Thymus (tissue), 11 donors: ENCODE measurements around the gene PAGR1. TPM values are rescaled to one million over a fixed set of nuclear protein-coding genes. Genes with fewer than 3 reads are reported as not detected.

Experiments used
- DNase-seq, 9 donors: peaks; one replicate each; pipeline ENCODE4 v3.0.0-alpha.2; 2013; ENCODE audit warnings: low spot score in 9 of 9, low read depth in 6 of 9, missing footprints in 1 of 9
- H3K27ac ChIP-seq, 2 donors: one replicate each; pipeline ENCODE4 v1.5.1; 2013; ENCODE audit warnings: control low read depth in 1 of 2, low read depth in 1 of 2, low read length in 1 of 2, mild to moderate bottlenecking in 1 of 2, moderate library complexity in 1 of 2
- H3K27me3 ChIP-seq, 2 donors: one replicate each; pipeline ENCODE4 v1.5.1; 2013; ENCODE audit warnings: low read length in 1 of 2; ENCODE audit not compliant: control insufficient read depth in 2 of 2, insufficient read depth in 1 of 2
- H3K36me3 ChIP-seq, 2 donors: one replicate each; pipeline ENCODE4 v1.5.1; 2013; ENCODE audit warnings: low read length in 1 of 2, mild to moderate bottlenecking in 1 of 2, moderate library complexity in 1 of 2; ENCODE audit not compliant: control insufficient read depth in 2 of 2, insufficient read depth in 2 of 2
- H3K4me1 ChIP-seq, 2 donors: one replicate each; pipeline ENCODE4 v1.5.1; 2013; ENCODE audit warnings: low read length in 2 of 2; ENCODE audit not compliant: control insufficient read depth in 2 of 2, insufficient read depth in 2 of 2
- H3K4me3 ChIP-seq, 2 donors: one replicate each; pipeline ENCODE4 v1.5.1; 2013; ENCODE audit warnings: low read length in 2 of 2, control low read depth in 1 of 2, mild to moderate bottlenecking in 1 of 2
- H3K9me3 ChIP-seq, 2 donors: one replicate each; pipeline ENCODE4 v1.5.1; 2013; ENCODE audit warnings: low read length in 1 of 2, mild to moderate bottlenecking in 1 of 2; ENCODE audit not compliant: control insufficient read depth in 2 of 2, insufficient read depth in 1 of 2
- WGBS: extraction: QIAGEN DNeasy Blood & Tissue Kit; methylation state at CpG from one replicate; pipeline ENCODE4 v1.1.7; 2013; 5-methylcytosine and 5-hydroxymethylcytosine counted together
- polyA plus RNA-seq: library from polyadenylated mRNA; stranded (reverse); fragments of 200-250 nt; gene quantifications from one replicate; pipeline ENCODE4 v1.2.3, GENCODE V29; 2013
- total RNA-seq: library from RNA; stranded (reverse); fragments of 120-200 nt; gene quantifications from one replicate; pipeline ENCODE4 v1.2.4, GENCODE V29; 2013
- donor health status: healthy.

The PAGR1 gene
- total and polyA plus RNA-seq, 2 donors = 36.0 to 44.4 TPM

GRCh38 chr16:29809850-29810698 lies 5.9 kb upstream of the PAGR1 start:
- H3K27ac ChIP-seq = peak overlapping the region in 1 of 2 donors; percentile 30
- WGBS = 83% methylated on average over 23 of the region's 23 CpGs
- peaks cover 8 to 47% of the 10 kb centered on the region in 2 donors for H3K27me3 ChIP-seq
- DNase-seq = no peak
- peaks cover 0 to 5% of the 10 kb centered on the region in 2 donors for H3K9me3 ChIP-seq
- H3K4me1 ChIP-seq = peaks cover 33 to 75% of the 10 kb centered on the region in 2 donors
- H3K36me3 ChIP-seq = peaks cover 25 to 38% of the 10 kb centered on the region in 2 donors
- no peak overlapping the region for H3K4me3 ChIP-seq

- H3K4me3 ChIP-seq = peak overlapping the region in 1 of 2 donors; percentile 38
- H3K27ac ChIP-seq = peak overlapping the region; percentile 19 to 30
- WGBS = 70% methylated on average over 9 of the region's 9 CpGs
- H3K27me3 ChIP-seq = peaks cover 8 to 47% of the 10 kb centered on the region in 2 donors
- DNase-seq = no peak
- peaks cover 37 to 81% of the 10 kb centered on the region in 2 donors for H3K4me1 ChIP-seq
- H3K36me3 ChIP-seq = peaks cover 25 to 38% of the 10 kb centered on the region in 2 donors
- H3K9me3 ChIP-seq = peaks cover 0 to 5% of the 10 kb centered on the region in 2 donors
Measured at GRCh38 chr16:29810699-29811169, 5.2 kb upstream of the PAGR1 start.

GRCh38 chr16:29811170-29811895 lies 4.6 kb upstream of the PAGR1 start:
- WGBS = 6% methylated on average over 31 of the region's 31 CpGs
- peak overlapping the region; percentile 37 to 38 for H3K4me3 ChIP-seq
- H3K36me3 ChIP-seq = peaks cover 25 to 38% of the 10 kb centered on the region in 2 donors
- H3K9me3 ChIP-seq = peaks cover 0 to 9% of the 10 kb centered on the region in 2 donors
- peaks cover 37 to 81% of the 10 kb centered on the region in 2 donors for H3K4me1 ChIP-seq
- H3K27ac ChIP-seq = peak overlapping the region; percentile 39 to 61
- H3K27me3 ChIP-seq = peaks cover 8 to 47% of the 10 kb centered on the region in 2 donors
- DNase-seq = peak in 3 of 9 donors; percentile 57 to 76 (median 60)

- H3K4me1 ChIP-seq = peaks cover 38 to 83% of the 10 kb centered on the region in 2 donors
- H3K9me3 ChIP-seq = peaks cover 0 to 11% of the 10 kb centered on the region in 2 donors
- H3K27me3 ChIP-seq = peaks cover 8 to 47% of the 10 kb centered on the region in 2 donors
- H3K36me3 ChIP-seq = peaks cover 25 to 38% of the 10 kb centered on the region in 2 donors
- peak in 3 of 9 donors; percentile 33 to 61 (median 51) for DNase-seq
- H3K4me3 ChIP-seq = peak within 1 kb of the TSS; percentile 37 to 40
- 7% methylated on average over 69 of the region's 69 CpGs for WGBS
- H3K27ac ChIP-seq = peak within 1 kb of the TSS; percentile 39 to 61
Measured at GRCh38 chr16:29811896-29812665, 3.9 kb upstream of the PAGR1 start, which contains the start of gene PRRT2. PRRT2 (plus strand) TSS chr16:29812193; CDS start chr16:29813055, 862 bp downstream.

DNA sequence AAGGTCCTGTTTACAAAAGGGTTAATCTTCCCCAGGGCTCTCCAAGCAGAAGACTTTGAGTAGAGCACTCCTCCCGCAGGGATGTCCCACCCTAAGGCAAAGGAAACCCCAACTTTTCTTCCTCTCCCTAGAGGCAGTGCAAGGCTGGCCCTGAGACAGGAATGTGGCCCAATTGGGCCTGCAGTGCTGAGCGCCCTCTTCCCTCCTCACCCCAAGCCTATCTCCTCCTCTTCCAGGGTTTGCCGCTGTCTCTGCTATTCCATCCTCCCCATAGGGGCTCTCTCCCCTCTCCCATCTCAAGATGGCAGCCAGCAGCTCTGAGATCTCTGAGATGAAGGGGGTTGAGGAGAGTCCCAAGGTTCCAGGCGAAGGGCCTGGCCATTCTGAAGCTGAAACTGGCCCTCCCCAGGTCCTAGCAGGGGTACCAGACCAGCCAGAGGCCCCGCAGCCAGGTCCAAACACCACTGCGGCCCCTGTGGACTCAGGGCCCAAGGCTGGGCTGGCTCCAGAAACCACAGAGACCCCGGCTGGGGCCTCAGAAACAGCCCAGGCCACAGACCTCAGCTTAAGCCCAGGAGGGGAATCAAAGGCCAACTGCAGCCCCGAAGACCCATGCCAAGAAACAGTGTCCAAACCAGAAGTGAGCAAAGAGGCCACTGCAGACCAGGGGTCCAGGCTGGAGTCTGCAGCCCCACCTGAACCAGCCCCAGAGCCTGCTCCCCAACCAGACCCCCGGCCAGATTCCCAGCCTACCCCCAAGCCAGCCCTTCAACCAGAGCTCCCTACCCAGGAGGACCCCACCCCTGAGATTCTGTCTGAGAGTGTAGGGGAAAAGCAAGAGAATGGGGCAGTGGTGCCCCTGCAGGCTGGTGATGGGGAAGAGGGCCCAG lies 3.0 kb upstream of the PAGR1 start:
- Histone ChIP-seq H3K9me3 (peaks cover 0 to 11% of the 10 kb centered on the region in 2 donors), H3K4me1 (peaks cover 47 to 88% of the 10 kb centered on the region in 2 donors), H3K36me3 (peaks cover 25 to 34% of the 10 kb centered on the region in 2 donors), H3K27ac (no peak overlapping the region), H3K27me3 (peaks cover 8 to 47% of the 10 kb centered on the region in 2 donors), H3K4me3 (peak overlapping the region in 1 of 2 donors; percentile 40)
- DNase-seq = no peak
- WGBS = 91% methylated on average over 9 of the region's 9 CpGs

- Histone ChIP-seq H3K9me3 (peaks cover 0 to 11% of the 10 kb centered on the region in 2 donors), H3K27ac (no peak overlapping the region), H3K27me3 (peaks cover 8 to 47% of the 10 kb centered on the region in 2 donors), H3K4me3 (no peak overlapping the region), H3K4me1 (peaks cover 44 to 88% of the 10 kb centered on the region in 2 donors), H3K36me3 (peaks cover 22 to 34% of the 10 kb centered on the region in 2 donors)
- no peak for DNase-seq
- 93% methylated on average over 24 of the region's 24 CpGs for WGBS
Measured at GRCh38 chr16:29813644-29814562, 2.0 kb upstream of the PAGR1 start.

DNA sequence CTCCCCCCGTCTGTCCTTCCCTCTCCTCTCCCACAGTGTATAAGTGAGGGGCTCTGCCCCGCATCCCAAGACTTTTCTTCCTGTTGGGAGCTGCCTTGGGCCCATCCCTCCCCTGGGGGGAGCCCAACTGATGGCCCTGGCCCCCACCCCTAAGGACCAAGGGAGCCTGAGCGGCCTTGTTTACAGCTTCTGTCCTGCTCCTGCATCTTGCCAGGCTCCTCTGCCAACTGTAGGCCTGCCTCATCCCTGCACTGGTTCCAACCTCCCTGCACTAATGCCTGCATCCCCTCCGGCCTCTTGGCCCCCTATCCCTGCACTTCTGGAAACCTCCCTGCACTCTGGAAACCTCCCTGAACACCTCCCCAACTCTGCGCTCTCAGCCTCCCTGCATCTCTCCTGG lies 1.4 kb upstream of the PAGR1 start:
- Histone ChIP-seq H3K4me1 (peaks cover 44 to 88% of the 10 kb centered on the region in 2 donors), H3K9me3 (peaks cover 0 to 11% of the 10 kb centered on the region in 2 donors), H3K27ac (peak overlapping the region in 1 of 2 donors; percentile 96), H3K27me3 (peaks cover 8 to 47% of the 10 kb centered on the region in 2 donors), H3K4me3 (no peak overlapping the region), H3K36me3 (peaks cover 20 to 33% of the 10 kb centered on the region in 2 donors)
- DNase-seq = no peak
- 95% methylated on average over 5 of the region's 5 CpGs for WGBS
